HepG2 (cell line): Measurements from ENCODE around the gene FANCG. TPM values are rescaled to one million over a fixed set of nuclear protein-coding genes. Genes with fewer than 3 reads are reported as not detected.
A peak's percentile ranks its signal among the peaks of the same experiment; 100 is the strongest.

Source experiments
- AGO2 ChIP-seq: fragments of 200-400 bp; formaldehyde crosslinking; optimal IDR thresholded peaks from 2 replicates; pipeline ENCODE3; 2017; ENCODE audit warnings: mild to moderate bottlenecking, low read depth, low read length, moderate library complexity
- CENPX ChIP-seq: sonication (generic); formaldehyde crosslinking; IDR thresholded peaks from 2 replicates; pipeline ENCODE4 v1.9.0; 2021; ENCODE audit warnings: mild to moderate bottlenecking, missing genetic modification reagents, moderate library complexity
- CHD4 ChIP-seq: fragments of 200-600 bp; sonication (generic); IDR thresholded peaks from 2 replicates; pipeline ENCODE4 v1.7.0; 2017; ENCODE audit warnings: mild to moderate bottlenecking, low read length, borderline replicate concordance
- DNMT1 ChIP-seq: sonication (generic); formaldehyde crosslinking; IDR thresholded peaks from 2 replicates; pipeline ENCODE4 v1.5.1; 2020; ENCODE audit warnings: mild to moderate bottlenecking, missing genetic modification reagents
- ESRRA ChIP-seq: sonication (generic); formaldehyde crosslinking; IDR thresholded peaks from 2 replicates; pipeline ENCODE4 v1.5.1; 2020; ENCODE audit warnings: mild to moderate bottlenecking, low read depth, missing genetic modification reagents
- MED13 ChIP-seq: sonication (generic); formaldehyde crosslinking; IDR thresholded peaks from 2 replicates; pipeline ENCODE4 v1.5.0; 2020; ENCODE audit warnings: missing genetic modification reagents
- MYNN ChIP-seq: sonication (generic); formaldehyde crosslinking; IDR thresholded peaks from 2 replicates; pipeline ENCODE4 v1.4.0; 2020; ENCODE audit warnings: mild to moderate bottlenecking, low read depth, missing genetic modification reagents
- MZF1 ChIP-seq: sonication (generic); formaldehyde crosslinking; IDR thresholded peaks from 2 replicates; pipeline ENCODE4 v1.8.1; 2023; ENCODE audit warnings: mild to moderate bottlenecking, missing genetic modification reagents, borderline replicate concordance
- NKX3-1 ChIP-seq: sonication (generic); formaldehyde crosslinking; IDR thresholded peaks from 2 replicates; pipeline ENCODE4 v1.5.0; 2020; ENCODE audit warnings: missing genetic modification reagents
- NR1H2 ChIP-seq: sonication (generic); formaldehyde crosslinking; IDR thresholded peaks from 2 replicates; pipeline ENCODE4 v1.8.1; 2022; ENCODE audit warnings: low read depth, missing genetic modification reagents, borderline replicate concordance
- PPARG ChIP-seq: conservative IDR thresholded peaks from 2 replicates; pipeline ENCODE4 v1.6.1; 2016; ENCODE audit warnings: missing biosample characterization, missing genetic modification reagents
- SKIL ChIP-seq: sonication (generic); formaldehyde crosslinking; IDR thresholded peaks from 2 replicates; pipeline ENCODE4 v1.8.0; 2022; ENCODE audit warnings: missing genetic modification reagents, mild to moderate bottlenecking, moderate library complexity, borderline replicate concordance
- SMAD1 ChIP-seq: sonication (generic); formaldehyde crosslinking; IDR thresholded peaks from 2 replicates; pipeline ENCODE4 v1.4.0; 2020; ENCODE audit warnings: missing genetic modification reagents, low read depth, mild to moderate bottlenecking, borderline replicate concordance
- SNAPC2 ChIP-seq: sonication (generic); formaldehyde crosslinking; IDR thresholded peaks from 2 replicates; pipeline ENCODE4 v1.8.1; 2022; ENCODE audit warnings: mild to moderate bottlenecking, missing genetic modification reagents
- SOX5 ChIP-seq: IDR thresholded peaks from 2 replicates; pipeline ENCODE4 v1.6.1; 2016; ENCODE audit warnings: borderline replicate concordance
- TEAD3 ChIP-seq: optimal IDR thresholded peaks from 2 replicates; pipeline ENCODE3; 2016; ENCODE audit warnings: borderline replicate concordance
- TRIM24 ChIP-seq: sonication (generic); formaldehyde crosslinking; IDR thresholded peaks from 2 replicates; pipeline ENCODE4 v1.8.0; 2022; ENCODE audit warnings: mild to moderate bottlenecking, missing genetic modification reagents
- U2AF1 ChIP-seq: fragments of 200-400 bp; formaldehyde crosslinking; optimal IDR thresholded peaks from 2 replicates; pipeline ENCODE3; 2017; ENCODE audit warnings: mild to moderate bottlenecking, low read depth, low read length
- ZBTB1 ChIP-seq: sonication (generic); formaldehyde crosslinking; IDR thresholded peaks from 2 replicates; pipeline ENCODE4 v1.4.0; 2020; ENCODE audit warnings: missing genetic modification reagents, borderline replicate concordance
- ZFYVE20 ChIP-seq: sonication (generic); formaldehyde crosslinking; IDR thresholded peaks from 2 replicates; pipeline ENCODE4 v1.8.0; 2023; ENCODE audit warnings: low read depth, mild to moderate bottlenecking, moderate library complexity, missing genetic modification reagents, borderline replicate concordance
- ZNF136 ChIP-seq: sonication (generic); formaldehyde crosslinking; IDR thresholded peaks from 2 replicates; pipeline ENCODE4 v1.8.1; 2022; ENCODE audit warnings: low read depth, mild to moderate bottlenecking, moderate library complexity, missing genetic modification reagents
- ZNF333 ChIP-seq: sonication (generic); formaldehyde crosslinking; IDR thresholded peaks from 2 replicates; pipeline ENCODE4 v1.4.0; 2020; ENCODE audit warnings: mild to moderate bottlenecking, missing genetic modification reagents, borderline replicate concordance
- ZNF383 ChIP-seq: sonication (generic); formaldehyde crosslinking; IDR thresholded peaks from 2 replicates; pipeline ENCODE4 v1.4.0; 2020; ENCODE audit warnings: missing genetic modification reagents, mild to moderate bottlenecking, borderline replicate concordance
- ZNF44 ChIP-seq: sonication (generic); formaldehyde crosslinking; IDR thresholded peaks from 2 replicates; pipeline ENCODE4 v1.5.1; 2020; ENCODE audit warnings: mild to moderate bottlenecking, missing genetic modification reagents
- ZNF562 ChIP-seq: sonication (generic); formaldehyde crosslinking; IDR thresholded peaks from 2 replicates; pipeline ENCODE4 v1.8.0; 2022; ENCODE audit warnings: missing genetic modification reagents, borderline replicate concordance
- ZNF772 ChIP-seq: sonication (generic); formaldehyde crosslinking; IDR thresholded peaks from 2 replicates; pipeline ENCODE4 v1.5.0; 2020; ENCODE audit warnings: mild to moderate bottlenecking, missing genetic modification reagents
- polyA plus RNA-seq, 8 experiments: library from polyadenylated mRNA; depleted of rRNA in 3 of 8; stranded (reverse) in 7 of 8; unstranded in 1 of 8; fragments of >200 nt; fragmentation: Illumina TruSeq in 4 of 8; extraction: Trizol in 4 of 8; gene quantifications; 2 replicates each; pipeline versions ENCODE4 v1.2.1 to v1.2.3, GENCODE V29; 2011 to 2016; ENCODE audit warnings: low read depth in 4 of 8, missing spikeins in 1 of 8, mixed read lengths in 1 of 8; ENCODE audit not compliant: insufficient read depth in 1 of 8
- total RNA-seq, 5 experiments: library from RNA; depleted of rRNA; stranded (reverse); fragments of >200 nt; fragmentation: Illumina TruSeq; extraction: Trizol; gene quantifications; 2 replicates each; pipeline ENCODE4 v1.2.3, GENCODE V29; 2016; ENCODE audit warnings: low read depth in 1 of 5
- TF ChIP-seq, protein P1 (sequence below): sonication (generic); formaldehyde crosslinking; IDR thresholded peaks from 2 replicates; pipeline ENCODE4 v1.4.0; 2020; ENCODE audit warnings: missing genetic modification reagents
- TF ChIP-seq, protein P2 (sequence below): sonication (generic); formaldehyde crosslinking; IDR thresholded peaks from 2 replicates; pipeline ENCODE4 v1.5.0; 2020; ENCODE audit warnings: missing genetic modification reagents, mild to moderate bottlenecking, borderline replicate concordance

FANCG gene
- total and polyA plus RNA-seq, 2 of the 13 experiments (the other 11 are each of a cell fraction or from before 2014, with no cell fraction given): 14.4 to 45.1 TPM

DNA sequence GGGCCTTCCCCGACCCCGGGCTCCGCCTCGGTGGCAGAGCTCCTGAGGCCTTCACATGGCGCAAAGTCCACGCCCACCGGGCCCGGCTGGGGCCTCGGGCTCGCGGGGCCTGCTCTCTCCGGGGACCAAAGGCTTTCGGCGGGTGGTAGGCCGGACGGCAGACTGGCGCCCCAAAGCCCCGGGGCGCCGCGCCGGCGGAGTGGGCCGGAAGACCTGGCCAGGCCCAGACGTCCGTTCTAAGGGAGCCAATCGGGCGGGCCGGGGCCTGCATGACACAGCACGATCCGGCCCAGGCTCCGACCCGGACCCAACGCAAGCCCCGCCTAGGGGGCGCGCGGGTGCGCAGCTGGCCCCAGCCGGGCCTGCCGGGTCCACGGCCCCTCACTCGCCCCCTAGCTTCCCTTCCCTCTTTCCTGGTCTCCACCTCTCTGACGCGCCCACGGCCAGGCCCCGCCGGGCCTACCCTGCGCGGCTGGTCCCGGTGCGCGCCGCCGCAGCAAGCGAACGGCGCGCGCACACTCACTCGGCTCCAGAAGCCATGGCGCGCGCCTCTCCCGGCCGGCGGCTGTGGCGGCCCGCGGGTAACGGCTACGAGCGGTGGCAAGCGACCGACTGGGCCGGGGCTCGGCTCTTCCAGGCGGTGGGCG lies 7.8 kb downstream of the FANCG start (continued):
- TF ChIP-seq PPARG (CRISPR knock-in tag) (no peak), TEAD3 (CRISPR knock-in tag) (no peak), SNAPC2 (CRISPR knock-in tag) (peak; percentile 65), DNMT1 (CRISPR knock-in tag) (no peak), ZNF562 (CRISPR knock-in tag) (no peak), ZNF383 (CRISPR knock-in tag) (no peak), MZF1 (no peak), CENPX (no peak), AGO2 (peak; percentile 97), SMAD1 (no peak), ZNF333 (peak; percentile 83; the same call in 1 of the 2 replicates), ESRRA (no peak), NKX3-1 (CRISPR knock-in tag) (no peak), NR1H2 (CRISPR knock-in tag) (peak; percentile 81; the same call in 1 of the 2 replicates), ZFYVE20 (no peak), SKIL (CRISPR knock-in tag) (no peak), MED13 (CRISPR knock-in tag) (no peak), ZBTB1 (no peak), CHD4 (no peak), SOX5 (CRISPR knock-in tag) (0 out of 2 replicates have a peak, but pooled peaks have one; percentile 30), MYNN (no peak), TRIM24 (CRISPR knock-in tag) (no peak), ZNF44 (CRISPR knock-in tag) (no peak), ZNF136 (no peak), ZNF772 (CRISPR knock-in tag) (no peak; the same call in 1 of the 2 replicates), U2AF1 (peak; percentile 83)
- TF ChIP-seq, protein P1, sequence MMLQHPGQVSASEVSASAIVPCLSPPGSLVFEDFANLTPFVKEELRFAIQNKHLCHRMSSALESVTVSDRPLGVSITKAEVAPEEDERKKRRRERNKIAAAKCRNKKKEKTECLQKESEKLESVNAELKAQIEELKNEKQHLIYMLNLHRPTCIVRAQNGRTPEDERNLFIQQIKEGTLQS (CRISPR knock-in tag): no peak; the same call in 1 of the 2 replicates
- TF ChIP-seq, protein P2, sequence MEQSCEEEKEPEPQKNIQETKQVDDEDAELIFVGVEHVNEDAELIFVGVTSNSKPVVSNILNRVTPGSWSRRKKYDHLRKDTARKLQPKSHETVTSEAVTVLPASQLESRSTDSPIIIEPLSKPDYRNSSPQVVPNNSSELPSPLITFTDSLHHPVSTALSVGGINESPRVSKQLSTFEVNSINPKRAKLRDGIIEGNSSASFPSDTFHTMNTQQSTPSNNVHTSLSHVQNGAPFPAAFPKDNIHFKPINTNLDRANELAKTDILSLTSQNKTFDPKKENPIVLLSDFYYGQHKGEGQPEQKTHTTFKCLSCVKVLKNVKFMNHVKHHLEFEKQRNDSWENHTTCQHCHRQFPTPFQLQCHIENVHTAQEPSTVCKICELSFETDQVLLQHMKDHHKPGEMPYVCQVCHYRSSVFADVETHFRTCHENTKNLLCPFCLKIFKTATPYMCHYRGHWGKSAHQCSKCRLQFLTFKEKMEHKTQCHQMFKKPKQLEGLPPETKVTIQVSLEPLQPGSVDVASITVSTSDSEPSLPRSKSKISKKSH (CRISPR knock-in tag): no peak
